ENCODE data around the gene TSPO. TPM values are rescaled to one million over a fixed set of nuclear protein-coding genes. Genes with fewer than 3 reads are reported as not detected.

TSPO gene
- total RNA-seq, 4 donors from 2014 or later, result 307 to 452 (median 365) TPM

GRCh38 chr22:43186272-43187170, 35.2 kb downstream of the TSPO start, which contains the start of gene TTLL12:
Gene TTLL12, minus strand, starts transcription at chr22:43187134. Its CDS starts 65 bp downstream, at chr22:43187069.
- no peaks in the 10 kb centered on the region for H3K9me3 ChIP-seq
- H3K27ac ChIP-seq, result peak within 1 kb of the TSS; percentile 92 to 97 (median 95)
- H3K4me3 ChIP-seq, result peak within 1 kb of the TSS; percentile 60 to 90 (median 78)
- 2% methylated on average over 50 of the region's 87 CpGs; no CpG with 5 or more reads in 1 of the 2 donors for WGBS, 2 donors (ENCODE audit: low coverage in 1 of 2)
- no peak for TF ChIP-seq EP300 (IDR thresholded peaks at IDR 0.05; ENCODE audit: low read depth)
- TF ChIP-seq POLR2AphosphoS5 (IDR thresholded peaks at IDR 0.05), result peak in 1 of 3 donors; percentile 21
- peaks cover 0 to 23% (median 18%) of the 10 kb centered on the region in 4 donors for H3K4me1 ChIP-seq
- in situ Hi-C loops (cut with MboI; ENCODE audit: low pct_ligation_motif_present in 1 of 4, low pct_unique_long_range_greater_than_20kb in 1 of 4, low sequenced_read_pairs in 3 of 4) (no loop called here), intact Hi-C loops (cut with DNase I; ENCODE audit: low total_unique reads) (no loop called here)
- H3K36me3 ChIP-seq, result no peaks in the 10 kb centered on the region
- peaks cover 4% of the 10 kb centered on the region for H3K27me3 ChIP-seq
- DNase-seq, result peak; percentile 56

DNA sequence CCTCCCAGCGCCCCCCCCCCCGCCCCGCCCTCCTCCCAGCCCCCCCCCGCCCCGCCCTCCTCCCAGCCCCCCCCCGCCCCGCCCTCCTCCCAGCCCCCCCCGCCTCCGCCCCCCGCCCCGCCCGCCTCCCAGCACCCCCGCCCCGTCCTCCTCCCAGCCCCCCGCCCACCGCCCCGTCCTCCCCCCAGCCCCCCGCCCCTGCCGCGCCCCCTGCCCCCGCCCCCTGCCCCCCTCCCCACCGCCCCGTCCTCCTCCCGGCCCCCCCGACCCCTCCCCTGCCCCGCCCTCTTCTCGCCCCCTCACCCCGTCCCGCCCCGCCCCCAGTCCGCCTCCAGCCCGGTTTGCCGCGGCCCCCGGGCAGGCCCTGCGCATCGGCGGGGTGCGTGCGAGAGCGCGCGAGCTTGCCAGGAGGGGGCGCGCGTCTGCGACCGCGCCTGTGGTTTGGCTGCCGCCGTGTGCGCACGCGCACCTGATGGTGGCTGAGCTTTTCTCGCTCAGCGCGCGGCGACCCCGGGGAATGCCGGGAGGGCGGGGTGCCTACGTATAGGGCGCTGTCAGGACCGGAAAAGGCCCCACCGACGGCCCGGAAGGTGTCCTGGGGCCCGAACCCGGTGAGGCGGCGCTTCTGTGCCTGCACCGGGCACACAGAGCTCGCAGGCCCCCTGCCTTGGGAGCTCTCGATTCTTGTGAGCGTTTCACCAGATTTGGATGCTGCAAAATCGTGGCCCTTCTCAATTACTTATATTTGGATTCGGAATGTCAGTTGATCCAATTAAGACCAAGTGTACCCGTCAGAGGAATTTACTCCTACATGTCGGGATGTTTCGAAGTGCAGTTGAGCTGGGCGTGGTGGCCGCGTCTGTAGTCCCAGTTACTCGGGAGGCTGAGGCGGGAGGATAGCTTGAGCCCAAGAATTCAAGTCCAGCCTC, 36.1 kb downstream of the TSPO start:
- Histone ChIP-seq H3K4me3 (peak overlapping the region; percentile 35 to 60 (median 42)), H3K4me1 (peaks cover 0 to 23% (median 18%) of the 10 kb centered on the region in 4 donors), H3K27me3 (peaks cover 4% of the 10 kb centered on the region), H3K9me3 (no peaks in the 10 kb centered on the region), H3K36me3 (no peaks in the 10 kb centered on the region), H3K27ac (peak overlapping the region; percentile 90 to 96 (median 93))
- WGBS, 2 donors (ENCODE audit: low coverage in 1 of 2), result 2% methylated on average over 25 of the region's 86 CpGs; no CpG with 5 or more reads in 1 of the 2 donors
- DNase-seq, result peak; percentile 97
- in situ Hi-C loops (cut with MboI; ENCODE audit: low pct_ligation_motif_present in 1 of 4, low pct_unique_long_range_greater_than_20kb in 1 of 4, low sequenced_read_pairs in 3 of 4), result no loop called here
- intact Hi-C loops (cut with DNase I; ENCODE audit: low total_unique reads), result no loop called here
- TF ChIP-seq POLR2A (IDR thresholded peaks at IDR 0.05), result peak; percentile 62
- peak; percentile 41 to 82 (median 66) for TF ChIP-seq CTCF (IDR thresholded peaks at IDR 0.05)
- TF ChIP-seq EP300 (IDR thresholded peaks at IDR 0.05; ENCODE audit: low read depth), result peak; percentile 34
- peak; percentile 63 to 75 (median 65) for TF ChIP-seq POLR2AphosphoS5 (IDR thresholded peaks at IDR 0.05)

DNA sequence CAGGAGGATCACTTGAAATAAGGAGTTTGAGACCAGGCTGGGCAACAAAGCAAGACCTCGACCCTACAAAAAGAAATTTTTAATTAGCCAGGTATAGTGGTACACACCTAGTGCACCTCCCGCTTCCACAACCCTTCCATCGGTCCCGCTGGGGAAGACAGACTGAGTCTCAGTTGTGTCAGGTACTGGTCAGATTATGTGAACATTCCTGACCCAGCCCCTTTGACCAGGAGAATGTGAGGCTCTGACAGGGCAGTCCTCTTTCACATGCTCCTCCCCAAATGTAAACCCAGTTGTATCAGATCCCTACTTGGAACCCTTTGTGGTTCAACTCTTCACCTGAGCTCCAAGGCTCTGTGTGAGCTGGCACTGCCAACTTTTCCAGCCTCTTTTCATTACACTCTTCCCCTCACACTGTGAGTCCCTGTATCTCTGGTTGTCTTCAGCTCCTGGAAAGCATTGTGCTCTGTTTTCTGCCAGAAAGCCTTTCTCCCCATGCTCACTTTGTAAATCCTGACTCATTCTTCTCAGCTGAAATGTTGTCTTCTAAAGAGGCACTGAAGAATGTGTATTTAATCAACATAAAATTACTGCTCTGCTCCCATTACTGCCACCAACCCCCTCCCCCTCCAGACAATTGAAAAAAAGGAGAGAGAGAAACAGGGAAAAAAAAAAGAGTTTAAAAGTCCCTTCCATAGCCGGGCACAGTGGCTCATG, 37.6 kb downstream of the TSPO start:
- TF ChIP-seq CTCF (IDR thresholded peaks at IDR 0.05), result no peak
- no peak for TF ChIP-seq POLR2A (IDR thresholded peaks at IDR 0.05)
- TF ChIP-seq EP300 (IDR thresholded peaks at IDR 0.05; ENCODE audit: low read depth), result no peak
- no peak for TF ChIP-seq POLR2AphosphoS5 (IDR thresholded peaks at IDR 0.05)
- Histone ChIP-seq H3K9me3 (no peaks in the 10 kb centered on the region), H3K27ac (no peak overlapping the region), H3K36me3 (no peaks in the 10 kb centered on the region), H3K4me1 (peaks cover 0 to 19% (median 17%) of the 10 kb centered on the region in 4 donors), H3K4me3 (no peak overlapping the region), H3K27me3 (peaks cover 4% of the 10 kb centered on the region)
- 92% methylated on average over 5 of the region's 5 CpGs for WGBS, 2 donors (ENCODE audit: low coverage in 1 of 2)
- DNase-seq, result no peak
- in situ Hi-C loops (cut with MboI; ENCODE audit: low pct_ligation_motif_present in 1 of 4, low pct_unique_long_range_greater_than_20kb in 1 of 4, low sequenced_read_pairs in 3 of 4), result no loop called here
- intact Hi-C loops (cut with DNase I; ENCODE audit: low total_unique reads), result no loop called here

- Histone ChIP-seq H3K27me3 (peaks cover 18% of the 10 kb centered on the region), H3K27ac (no peak overlapping the region), H3K36me3 (no peaks in the 10 kb centered on the region), H3K9me3 (no peaks in the 10 kb centered on the region), H3K4me1 (peaks cover 0 to 5% (median 4%) of the 10 kb centered on the region in 4 donors), H3K4me3 (no peak overlapping the region)
- TF ChIP-seq POLR2AphosphoS5 (IDR thresholded peaks at IDR 0.05) (no peak), EP300 (IDR thresholded peaks at IDR 0.05; ENCODE audit: low read depth) (no peak), POLR2A (IDR thresholded peaks at IDR 0.05) (no peak), CTCF (IDR thresholded peaks at IDR 0.05) (no peak)
- intact Hi-C loops (cut with DNase I; ENCODE audit: low total_unique reads) (no loop called here), in situ Hi-C loops (cut with MboI; ENCODE audit: low pct_ligation_motif_present in 1 of 4, low pct_unique_long_range_greater_than_20kb in 1 of 4, low sequenced_read_pairs in 3 of 4) (no loop called here)
- DNase-seq, result no peak
Observed at GRCh38 chr22:43191831-43192230, 40.5 kb downstream of the TSPO start.
